ENCODE measurements around the gene KRT1.
A peak's percentile ranks its signal among the peaks of the same experiment; 100 is the strongest.

Gene KRT1

GRCh38 chr12:52657250-52657902 lies 22.8 kb downstream of the KRT1 start:
- DNase-seq (ENCODE audit: low spot score): peak; percentile 36
- TF ChIP-seq CTCF (IDR thresholded peaks at IDR 0.05): no peak
- Histone ChIP-seq H3K27ac (no peak overlapping the region), H3K4me3 (no peak overlapping the region)

GRCh38 chr12:52656616-52657015 lies 23.6 kb downstream of the KRT1 start:
- TF ChIP-seq CTCF (IDR thresholded peaks at IDR 0.05): no peak
- no peak for DNase-seq (ENCODE audit: low spot score)
- Histone ChIP-seq H3K27ac (no peak overlapping the region), H3K4me3 (no peak overlapping the region)

- no peak overlapping the region for H3K27ac ChIP-seq
- TF ChIP-seq CTCF (IDR thresholded peaks at IDR 0.05): no peak
- no peak overlapping the region for H3K4me3 ChIP-seq
- DNase-seq (ENCODE audit: low spot score): peak; percentile 29
These were observed 24.5 kb downstream of the KRT1 start for GRCh38 chr12:52655720-52656124.

GRCh38 chr12:52655251-52655650 lies 25.0 kb downstream of the KRT1 start:
- DNase-seq (ENCODE audit: low spot score): peak; percentile 19
- TF ChIP-seq CTCF (IDR thresholded peaks at IDR 0.05): no peak
- Histone ChIP-seq H3K27ac (no peak overlapping the region), H3K4me3 (no peak overlapping the region)

GRCh38 chr12:52651726-52652261 lies 28.4 kb downstream of the KRT1 start, which contains the start of gene KRT2:
KRT2 (minus strand) TSS chr12:52652211; CDS start chr12:52652142, 69 bp downstream.
- DNase-seq (ENCODE audit: low spot score): peak; percentile 58
- Histone ChIP-seq H3K27ac (no peak within 1 kb of the TSS), H3K4me3 (no peak within 1 kb of the TSS)
- TF ChIP-seq CTCF (IDR thresholded peaks at IDR 0.05): no peak

- DNase-seq (ENCODE audit: low spot score): peak; percentile 54
- H3K27ac ChIP-seq: no peak overlapping the region
- no peak overlapping the region for H3K4me3 ChIP-seq
- no peak for TF ChIP-seq CTCF (IDR thresholded peaks at IDR 0.05)
These were observed 29.6 kb downstream of the KRT1 start for GRCh38 chr12:52650520-52651081.

GRCh38 chr12:52649066-52649465 lies 31.1 kb downstream of the KRT1 start:
- H3K27ac ChIP-seq: no peak overlapping the region
- no peak for TF ChIP-seq CTCF (IDR thresholded peaks at IDR 0.05)
- peak; percentile 56 for DNase-seq (ENCODE audit: low spot score)
- no peak overlapping the region for H3K4me3 ChIP-seq

Data from coronary artery (tissue), 2 donors.